Panc1 (cell line): Measurements from ENCODE around the gene AATF. TPM values are rescaled to one million over a fixed set of nuclear protein-coding genes. Genes with fewer than 3 reads are reported as not detected.

ENCODE experiments used
- ATAC-seq: fragments of 200-7000 bp; cut with Tn5 transposase; 2 replicates; pipeline ENCODE4 v1.9.1; 2020; ENCODE audit warnings: mild to moderate bottlenecking, moderate library complexity
- BruUV-seq: library from RNA; stranded (reverse); fragments of 400-500 nt; replicated peaks from 2 replicates; lab custom pipeline; 2021; lab: Mats Ljungman, UMichigan
- CTCF ChIA-PET: fragments of 300-600 bp; sonication (Branson Sonifier 250); formaldehyde crosslinking; loops from one replicate; lab custom pipeline; 2022; ENCODE audit warnings: antibody characterized with exemption; lab: Charles Lee
- POLR2A ChIA-PET: fragments of 300-600 bp; sonication (Branson Sonifier 250); formaldehyde crosslinking; loops from one replicate; lab custom pipeline; 2022; ENCODE audit warnings: antibody characterized with exemption; lab: Charles Lee
- DNase-seq: peaks from one replicate; pipeline ENCODE4 v3.0.0-alpha.2; 2010; ENCODE audit warnings: low read depth, low spot score
- H3K27ac ChIP-seq: 2 replicates; pipeline ENCODE4 v1.5.1; 2011; ENCODE audit warnings: mild to moderate bottlenecking, low read length, inconsistent platforms
- H3K27me3 ChIP-seq: fragments of 200-500 bp; sonication (Bioruptor generic); 2 replicates; pipeline ENCODE4 v1.6.0; 2014; ENCODE audit warnings: low read length, inconsistent platforms; ENCODE audit not compliant: control insufficient read depth, insufficient read depth
- H3K36me3 ChIP-seq: fragments of 200-500 bp; sonication (Bioruptor generic); 2 replicates; pipeline ENCODE4 v1.5.1; 2014; ENCODE audit warnings: inconsistent platforms, mild to moderate bottlenecking, low read length, moderate library complexity; ENCODE audit not compliant: control insufficient read depth, insufficient read depth
- H3K4me1 ChIP-seq: 2 replicates; pipeline ENCODE4 v1.5.1; 2011; ENCODE audit warnings: inconsistent platforms, mild to moderate bottlenecking, low read length, moderate library complexity; ENCODE audit not compliant: control insufficient read depth, insufficient read depth
- H3K4me3 ChIP-seq, 2 experiments: 2 replicates each; pipeline ENCODE4 v1.5.1; 2011 to 2012; ENCODE audit warnings: low read depth in 2 of 2, low read length in 2 of 2, mild to moderate bottlenecking in 2 of 2, inconsistent platforms in 1 of 2, moderate library complexity in 1 of 2
- H3K9me3 ChIP-seq: fragments of 200-500 bp; sonication (Bioruptor generic); 2 replicates; pipeline ENCODE4 v1.5.1; 2014; ENCODE audit warnings: low read depth, mild to moderate bottlenecking, inconsistent platforms, low read length, moderate library complexity; ENCODE audit not compliant: control insufficient read depth, insufficient read depth
- POLR2AphosphoS5 ChIP-seq: IDR thresholded peaks from 2 replicates; pipeline ENCODE4 v1.6.1; 2012; ENCODE audit warnings: mild to moderate bottlenecking, low read depth, low read length, moderate library complexity
- SIN3A ChIP-seq: IDR thresholded peaks from 2 replicates; pipeline ENCODE4 v1.6.1; 2012; ENCODE audit warnings: low read depth, mild to moderate bottlenecking, low read length, moderate library complexity, borderline replicate concordance; ENCODE audit not compliant: insufficient read depth
- TCF7L2 ChIP-seq: IDR thresholded peaks from 2 replicates; pipeline ENCODE4 v1.6.1; 2011; ENCODE audit warnings: mild to moderate bottlenecking, low read depth, low read length, inconsistent platforms
- in situ Hi-C: cut with HindIII; loops from 2 replicates; pipeline ENCODE4 v1.10.0; 2016; ENCODE audit warnings: low sequenced_read_pairs, low pct_unique_long_range_greater_than_20kb
- intact Hi-C: fragments of 100-400 bp; cut with micrococcal nuclease; formaldehyde crosslinking; loops from one replicate; pipeline ENCODE4 v1.10.0; 2022; ENCODE audit not compliant: unreplicated experiment
- total RNA-seq: library from RNA; stranded (reverse); gene quantifications from one replicate; pipeline ENCODE4 v1.2.1, GENCODE V29; 2021; ENCODE audit not compliant: unreplicated experiment
- TF ChIP-seq, protein P1 (sequence below): fragments of 450-650 bp; IDR thresholded peaks from 2 replicates; pipeline ENCODE4 v1.5.1; 2017; ENCODE audit warnings: mild to moderate bottlenecking
- TF ChIP-seq, protein P2 (sequence below), 2 experiments: IDR thresholded peaks; 2 replicates each; pipeline ENCODE4 v1.6.1; 2011 to 2012; ENCODE audit warnings: low read depth in 2 of 2, control low read depth in 1 of 2, low read length in 1 of 2, mild to moderate bottlenecking in 1 of 2, moderate library complexity in 1 of 2; ENCODE audit not compliant: insufficient read depth in 1 of 2

The AATF gene
- total RNA-seq, 1 experiment from 2014 or later = 58.1 TPM

DNA sequence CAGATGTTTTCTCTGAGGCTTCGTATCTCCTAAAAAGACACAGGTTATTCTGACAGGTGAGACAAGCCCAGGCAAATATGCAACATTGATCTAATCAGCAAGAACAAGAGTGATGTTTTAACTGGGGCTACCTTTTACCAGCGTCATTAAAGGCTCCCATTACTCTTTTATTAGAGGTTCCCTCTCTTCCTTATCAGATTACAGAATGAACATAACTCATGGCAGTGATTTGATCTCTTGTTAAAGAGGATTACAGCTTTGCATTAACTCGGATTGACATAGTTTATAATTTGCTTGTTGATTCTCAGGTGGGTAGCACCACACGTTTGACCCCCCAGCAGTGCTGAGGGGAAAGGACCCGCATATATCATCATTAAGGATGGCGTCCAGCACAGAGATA is 90.5 kb downstream of the AATF start:
- H3K36me3 ChIP-seq = no peaks in the 10 kb centered on the region
- no peak overlapping the region for H3K4me3 ChIP-seq
- H3K4me1 ChIP-seq = no peaks in the 10 kb centered on the region
- H3K27me3 ChIP-seq = no peaks in the 10 kb centered on the region
- intact Hi-C loops (no loop called here), in situ Hi-C loops (no loop called here)
- POLR2A ChIA-PET = no interaction called here
- no peaks in the 10 kb centered on the region for H3K9me3 ChIP-seq
- CTCF ChIA-PET = no interaction called here
- no peak overlapping the region for H3K27ac ChIP-seq
- ATAC-seq (no peak), DNase-seq (no peak)
- TF ChIP-seq POLR2AphosphoS5 (no peak), TCF7L2 (no peak), SIN3A (no peak)
- TF ChIP-seq, protein P1, sequence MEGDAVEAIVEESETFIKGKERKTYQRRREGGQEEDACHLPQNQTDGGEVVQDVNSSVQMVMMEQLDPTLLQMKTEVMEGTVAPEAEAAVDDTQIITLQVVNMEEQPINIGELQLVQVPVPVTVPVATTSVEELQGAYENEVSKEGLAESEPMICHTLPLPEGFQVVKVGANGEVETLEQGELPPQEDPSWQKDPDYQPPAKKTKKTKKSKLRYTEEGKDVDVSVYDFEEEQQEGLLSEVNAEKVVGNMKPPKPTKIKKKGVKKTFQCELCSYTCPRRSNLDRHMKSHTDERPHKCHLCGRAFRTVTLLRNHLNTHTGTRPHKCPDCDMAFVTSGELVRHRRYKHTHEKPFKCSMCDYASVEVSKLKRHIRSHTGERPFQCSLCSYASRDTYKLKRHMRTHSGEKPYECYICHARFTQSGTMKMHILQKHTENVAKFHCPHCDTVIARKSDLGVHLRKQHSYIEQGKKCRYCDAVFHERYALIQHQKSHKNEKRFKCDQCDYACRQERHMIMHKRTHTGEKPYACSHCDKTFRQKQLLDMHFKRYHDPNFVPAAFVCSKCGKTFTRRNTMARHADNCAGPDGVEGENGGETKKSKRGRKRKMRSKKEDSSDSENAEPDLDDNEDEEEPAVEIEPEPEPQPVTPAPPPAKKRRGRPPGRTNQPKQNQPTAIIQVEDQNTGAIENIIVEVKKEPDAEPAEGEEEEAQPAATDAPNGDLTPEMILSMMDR = no peak
- TF ChIP-seq, protein P2, sequence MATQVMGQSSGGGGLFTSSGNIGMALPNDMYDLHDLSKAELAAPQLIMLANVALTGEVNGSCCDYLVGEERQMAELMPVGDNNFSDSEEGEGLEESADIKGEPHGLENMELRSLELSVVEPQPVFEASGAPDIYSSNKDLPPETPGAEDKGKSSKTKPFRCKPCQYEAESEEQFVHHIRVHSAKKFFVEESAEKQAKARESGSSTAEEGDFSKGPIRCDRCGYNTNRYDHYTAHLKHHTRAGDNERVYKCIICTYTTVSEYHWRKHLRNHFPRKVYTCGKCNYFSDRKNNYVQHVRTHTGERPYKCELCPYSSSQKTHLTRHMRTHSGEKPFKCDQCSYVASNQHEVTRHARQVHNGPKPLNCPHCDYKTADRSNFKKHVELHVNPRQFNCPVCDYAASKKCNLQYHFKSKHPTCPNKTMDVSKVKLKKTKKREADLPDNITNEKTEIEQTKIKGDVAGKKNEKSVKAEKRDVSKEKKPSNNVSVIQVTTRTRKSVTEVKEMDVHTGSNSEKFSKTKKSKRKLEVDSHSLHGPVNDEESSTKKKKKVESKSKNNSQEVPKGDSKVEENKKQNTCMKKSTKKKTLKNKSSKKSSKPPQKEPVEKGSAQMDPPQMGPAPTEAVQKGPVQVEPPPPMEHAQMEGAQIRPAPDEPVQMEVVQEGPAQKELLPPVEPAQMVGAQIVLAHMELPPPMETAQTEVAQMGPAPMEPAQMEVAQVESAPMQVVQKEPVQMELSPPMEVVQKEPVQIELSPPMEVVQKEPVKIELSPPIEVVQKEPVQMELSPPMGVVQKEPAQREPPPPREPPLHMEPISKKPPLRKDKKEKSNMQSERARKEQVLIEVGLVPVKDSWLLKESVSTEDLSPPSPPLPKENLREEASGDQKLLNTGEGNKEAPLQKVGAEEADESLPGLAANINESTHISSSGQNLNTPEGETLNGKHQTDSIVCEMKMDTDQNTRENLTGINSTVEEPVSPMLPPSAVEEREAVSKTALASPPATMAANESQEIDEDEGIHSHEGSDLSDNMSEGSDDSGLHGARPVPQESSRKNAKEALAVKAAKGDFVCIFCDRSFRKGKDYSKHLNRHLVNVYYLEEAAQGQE (IDR thresholded peaks at IDR 0.05; ENCODE audit: insufficient read depth in 1 of 2, low read depth in 2 of 2, low read length in 1 of 2) = no peak
- BruUV-seq = no TSS peak

GRCh38 chr17:37041932-37042331 is 93.2 kb downstream of the AATF start:
- H3K27me3 ChIP-seq = no peaks in the 10 kb centered on the region
- no peaks in the 10 kb centered on the region for H3K9me3 ChIP-seq
- H3K4me3 ChIP-seq = no peak overlapping the region
- no TSS peak for BruUV-seq
- no peaks in the 10 kb centered on the region; the same call in 1 of the 2 replicates for H3K4me1 ChIP-seq
- TF ChIP-seq TCF7L2 (no peak), POLR2AphosphoS5 (no peak), SIN3A (no peak)
- TF ChIP-seq, protein P1 = no peak
- TF ChIP-seq, protein P2 (IDR thresholded peaks at IDR 0.05; ENCODE audit: insufficient read depth in 1 of 2, low read depth in 2 of 2, low read length in 1 of 2) = no peak
- intact Hi-C loops (no loop called here), in situ Hi-C loops (no loop called here)
- no peaks in the 10 kb centered on the region for H3K36me3 ChIP-seq
- no peak for ATAC-seq
- ChIA-PET CTCF (no interaction called here), POLR2A (no interaction called here)
- DNase-seq = no peak
- no peak overlapping the region for H3K27ac ChIP-seq
